ENCODE results near the gene TMC3.

The TMC3 gene

DNA sequence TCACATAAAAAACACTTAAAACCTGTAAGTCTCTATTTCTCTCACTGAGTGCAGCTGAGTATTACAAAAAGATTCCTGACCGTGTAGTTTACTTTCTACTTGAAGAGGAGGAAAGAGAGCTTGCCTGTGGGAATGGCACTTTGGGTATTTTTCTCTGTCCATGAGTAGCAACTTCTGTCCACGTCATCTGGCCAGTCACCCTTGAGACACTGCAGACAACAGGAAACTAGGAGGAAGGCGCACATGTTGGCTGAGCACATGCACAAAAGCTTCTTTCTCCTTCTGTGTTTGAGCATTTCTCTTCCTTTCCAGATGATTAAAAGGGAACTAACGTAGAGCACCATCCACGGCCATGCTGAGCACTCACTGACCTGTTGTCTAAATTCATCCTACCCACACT, 69.8 kb downstream of the TMC3 start:
- H3K4me3 ChIP-seq (ENCODE audit: low read depth, low read length) = no peak overlapping the region
- no peak for TF ChIP-seq CTCF (IDR thresholded peaks at IDR 0.05; ENCODE audit: low read depth, low read length)

DNA sequence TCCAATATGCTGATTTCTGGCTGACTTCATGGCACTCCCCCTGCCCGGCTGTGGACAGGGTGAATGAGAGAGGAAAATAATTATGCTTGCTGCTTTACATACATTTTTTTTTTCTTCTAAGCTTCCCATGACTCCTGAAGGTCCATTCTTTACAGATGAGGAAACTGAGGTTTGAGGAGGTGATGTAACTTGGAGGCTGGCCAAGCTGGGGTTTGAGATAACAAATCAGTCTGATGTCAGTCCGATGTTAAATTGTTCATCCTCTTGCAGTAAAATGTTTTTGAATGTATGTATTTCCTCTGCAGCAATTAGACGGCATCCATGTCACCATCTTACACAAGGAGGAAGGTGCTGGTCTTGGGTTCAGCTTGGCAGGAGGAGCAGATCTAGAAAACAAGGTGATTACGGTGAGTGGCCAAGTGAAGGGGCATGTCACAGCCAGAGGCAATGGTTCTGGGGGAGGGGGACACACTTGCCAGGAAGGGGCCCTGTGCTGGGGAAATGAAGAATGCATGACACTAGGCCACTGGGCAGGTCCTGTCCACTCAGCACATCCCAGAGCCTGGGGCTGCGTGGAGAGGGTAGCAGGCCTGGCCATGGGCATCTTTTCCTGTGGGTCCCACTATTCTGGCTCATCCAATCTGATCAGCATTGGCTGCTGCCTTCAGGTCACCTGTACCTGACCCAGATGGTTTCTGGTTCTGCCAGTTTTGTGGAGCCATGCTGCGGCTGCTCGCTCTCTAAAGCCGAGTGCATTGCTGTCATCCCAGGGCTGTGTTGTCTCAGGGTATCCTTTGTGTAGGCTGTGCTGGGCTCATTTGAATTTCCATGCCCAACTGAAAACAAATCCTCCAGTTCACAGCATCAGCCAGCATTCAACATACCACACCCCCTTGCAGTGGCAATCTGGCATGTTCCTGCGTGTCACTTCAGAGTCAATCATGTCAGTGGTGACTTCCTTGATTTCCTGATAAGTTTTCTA, 70.5 kb downstream of the TMC3 start:
- H3K4me3 ChIP-seq (ENCODE audit: low read depth, low read length) = no peak overlapping the region
- no peak for TF ChIP-seq CTCF (IDR thresholded peaks at IDR 0.05; ENCODE audit: low read depth, low read length)

DNA sequence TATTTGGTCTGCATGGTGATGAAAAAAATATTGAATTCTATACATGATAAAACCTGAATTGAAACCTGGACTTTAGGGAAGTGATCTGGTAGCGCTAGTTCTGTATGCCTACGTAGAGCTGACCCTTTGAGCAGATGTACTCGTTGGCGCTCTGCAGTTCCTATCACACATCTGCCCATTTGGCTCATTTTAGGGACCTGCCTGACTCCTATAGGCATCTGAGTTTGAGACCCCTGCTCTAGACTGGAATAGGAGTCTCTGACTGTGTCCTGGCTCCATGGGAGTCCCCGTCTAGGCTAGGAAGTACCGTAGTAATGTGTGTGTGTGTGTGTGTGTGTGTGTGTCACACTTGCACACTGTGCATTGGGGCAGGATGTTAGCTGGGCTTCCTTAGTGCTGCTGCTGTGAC, 71.3 kb downstream of the TMC3 start:
- TF ChIP-seq CTCF (IDR thresholded peaks at IDR 0.05; ENCODE audit: low read depth, low read length) = no peak
- H3K4me3 ChIP-seq (ENCODE audit: low read depth, low read length) = no peak overlapping the region

DNA sequence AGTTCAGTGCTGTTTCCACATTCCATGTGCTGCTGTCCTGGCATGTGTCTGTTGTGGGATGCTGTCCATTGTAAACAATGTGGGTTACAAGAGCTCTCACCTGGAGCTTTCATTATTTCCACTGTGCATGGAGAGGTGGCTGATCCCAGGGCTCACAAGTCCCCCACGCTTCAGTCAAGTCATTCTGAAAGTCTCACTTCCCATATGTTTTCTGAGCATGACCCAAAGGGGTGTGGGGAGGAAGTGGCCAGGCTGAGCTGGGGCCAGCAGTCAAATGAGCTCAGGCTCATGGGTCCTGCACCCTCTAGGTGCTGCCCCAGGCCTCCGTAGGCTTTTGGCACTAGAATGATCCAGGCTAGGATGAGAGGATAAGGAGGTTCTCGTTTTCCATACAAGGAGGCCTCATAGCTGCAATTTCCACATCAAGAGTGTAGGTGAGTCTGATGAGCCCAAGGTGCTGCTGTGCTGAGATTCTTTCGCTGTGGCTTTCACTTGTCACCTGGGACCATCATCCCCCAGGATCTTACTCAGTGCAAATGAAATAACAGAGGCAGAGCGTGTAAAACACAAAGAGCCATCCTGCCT, 72.1 kb downstream of the TMC3 start:
- no peak for TF ChIP-seq CTCF (IDR thresholded peaks at IDR 0.05; ENCODE audit: low read depth, low read length)
- H3K4me3 ChIP-seq (ENCODE audit: low read depth, low read length) = no peak overlapping the region

- H3K4me3 ChIP-seq (ENCODE audit: low read depth, low read length) = no peak overlapping the region
- no peak for TF ChIP-seq CTCF (IDR thresholded peaks at IDR 0.05; ENCODE audit: low read depth, low read length)
Observed at GRCh38 chr15:81301385-81301784, 72.6 kb downstream of the TMC3 start.

DNA sequence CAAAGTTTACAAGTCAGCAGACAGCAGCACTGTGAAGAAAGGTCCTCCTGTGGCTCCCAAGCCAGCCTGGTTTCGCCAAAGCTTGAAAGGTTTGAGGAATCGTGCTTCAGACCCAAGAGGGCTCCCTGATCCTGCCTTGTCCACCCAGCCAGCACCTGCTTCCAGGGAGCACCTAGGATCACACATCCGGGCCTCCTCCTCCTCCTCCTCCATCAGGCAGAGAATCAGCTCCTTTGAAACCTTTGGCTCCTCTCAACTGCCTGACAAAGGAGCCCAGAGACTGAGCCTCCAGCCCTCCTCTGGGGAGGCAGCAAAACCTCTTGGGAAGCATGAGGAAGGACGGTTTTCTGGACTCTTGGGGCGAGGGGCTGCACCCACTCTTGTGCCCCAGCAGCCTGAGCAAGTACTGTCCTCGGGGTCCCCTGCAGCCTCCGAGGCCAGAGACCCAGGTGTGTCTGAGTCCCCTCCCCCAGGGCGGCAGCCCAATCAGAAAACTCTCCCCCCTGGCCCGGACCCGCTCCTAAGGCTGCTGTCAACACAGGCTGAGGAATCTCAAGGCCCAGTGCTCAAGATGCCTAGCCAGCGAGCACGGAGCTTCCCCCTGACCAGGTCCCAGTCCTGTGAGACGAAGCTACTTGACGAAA, 74.3 kb downstream of the TMC3 start:
- H3K4me3 ChIP-seq (ENCODE audit: low read depth, low read length) = no peak overlapping the region
- TF ChIP-seq CTCF (IDR thresholded peaks at IDR 0.05; ENCODE audit: low read depth, low read length) = no peak

DNA sequence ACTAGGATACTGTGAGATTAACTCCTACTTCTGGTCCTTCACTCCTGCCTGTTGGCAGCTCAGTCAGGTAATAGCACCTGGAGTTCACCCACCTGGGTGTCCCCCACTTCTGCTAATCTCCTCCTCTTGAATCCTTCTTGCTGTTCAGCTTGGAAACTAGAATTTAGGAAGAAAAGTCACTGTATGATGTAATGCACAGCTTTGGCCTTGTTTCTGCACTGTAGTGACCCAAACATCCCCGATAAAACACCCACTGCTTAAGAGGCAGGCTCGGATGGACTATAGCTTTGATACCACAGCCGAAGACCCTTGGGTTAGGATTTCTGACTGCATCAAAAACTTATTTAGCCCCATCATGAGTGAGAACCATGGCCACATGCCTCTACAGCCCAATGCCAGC, 74.9 kb downstream of the TMC3 start:
- no peak for TF ChIP-seq CTCF (IDR thresholded peaks at IDR 0.05; ENCODE audit: low read depth, low read length)
- H3K4me3 ChIP-seq (ENCODE audit: low read depth, low read length) = no peak overlapping the region
